Panc1 (cell line): ENCODE results near the gene OR6F1. TPM values are rescaled to one million over a fixed set of nuclear protein-coding genes. Genes with fewer than 3 reads are reported as not detected.
"Not testable (repeated sequence)": the region's sequence is repeated elsewhere in the genome, so short reads cannot be mapped to it uniquely, and the experiment has no call there.

Experiments used
- ATAC-seq: fragments of 200-7000 bp; cut with Tn5 transposase; 2 replicates; pipeline ENCODE4 v1.9.1; 2020; ENCODE audit warnings: mild to moderate bottlenecking, moderate library complexity
- BruUV-seq: library from RNA; stranded (reverse); fragments of 400-500 nt; replicated peaks from 2 replicates; lab custom pipeline; 2021; lab: Mats Ljungman, UMichigan
- CTCF ChIA-PET: fragments of 300-600 bp; sonication (Branson Sonifier 250); formaldehyde crosslinking; loops from one replicate; lab custom pipeline; 2022; ENCODE audit warnings: antibody characterized with exemption; lab: Charles Lee
- POLR2A ChIA-PET: fragments of 300-600 bp; sonication (Branson Sonifier 250); formaldehyde crosslinking; loops from one replicate; lab custom pipeline; 2022; ENCODE audit warnings: antibody characterized with exemption; lab: Charles Lee
- DNase-seq: peaks from one replicate; pipeline ENCODE4 v3.0.0-alpha.2; 2010; ENCODE audit warnings: low read depth, low spot score
- H3K27ac ChIP-seq: 2 replicates; pipeline ENCODE4 v1.5.1; 2011; ENCODE audit warnings: mild to moderate bottlenecking, low read length, inconsistent platforms
- H3K27me3 ChIP-seq: fragments of 200-500 bp; sonication (Bioruptor generic); 2 replicates; pipeline ENCODE4 v1.6.0; 2014; ENCODE audit warnings: low read length, inconsistent platforms; ENCODE audit not compliant: control insufficient read depth, insufficient read depth
- H3K36me3 ChIP-seq: fragments of 200-500 bp; sonication (Bioruptor generic); 2 replicates; pipeline ENCODE4 v1.5.1; 2014; ENCODE audit warnings: inconsistent platforms, mild to moderate bottlenecking, low read length, moderate library complexity; ENCODE audit not compliant: control insufficient read depth, insufficient read depth
- H3K4me1 ChIP-seq: 2 replicates; pipeline ENCODE4 v1.5.1; 2011; ENCODE audit warnings: inconsistent platforms, mild to moderate bottlenecking, low read length, moderate library complexity; ENCODE audit not compliant: control insufficient read depth, insufficient read depth
- H3K4me3 ChIP-seq, 2 experiments: 2 replicates each; pipeline ENCODE4 v1.5.1; 2011 to 2012; ENCODE audit warnings: low read depth in 2 of 2, low read length in 2 of 2, mild to moderate bottlenecking in 2 of 2, inconsistent platforms in 1 of 2, moderate library complexity in 1 of 2
- H3K9me3 ChIP-seq: fragments of 200-500 bp; sonication (Bioruptor generic); 2 replicates; pipeline ENCODE4 v1.5.1; 2014; ENCODE audit warnings: low read depth, mild to moderate bottlenecking, inconsistent platforms, low read length, moderate library complexity; ENCODE audit not compliant: control insufficient read depth, insufficient read depth
- POLR2AphosphoS5 ChIP-seq: IDR thresholded peaks from 2 replicates; pipeline ENCODE4 v1.6.1; 2012; ENCODE audit warnings: mild to moderate bottlenecking, low read depth, low read length, moderate library complexity
- SIN3A ChIP-seq: IDR thresholded peaks from 2 replicates; pipeline ENCODE4 v1.6.1; 2012; ENCODE audit warnings: low read depth, mild to moderate bottlenecking, low read length, moderate library complexity, borderline replicate concordance; ENCODE audit not compliant: insufficient read depth
- TCF7L2 ChIP-seq: IDR thresholded peaks from 2 replicates; pipeline ENCODE4 v1.6.1; 2011; ENCODE audit warnings: mild to moderate bottlenecking, low read depth, low read length, inconsistent platforms
- in situ Hi-C: cut with HindIII; loops from 2 replicates; pipeline ENCODE4 v1.10.0; 2016; ENCODE audit warnings: low sequenced_read_pairs, low pct_unique_long_range_greater_than_20kb
- intact Hi-C: fragments of 100-400 bp; cut with micrococcal nuclease; formaldehyde crosslinking; loops from one replicate; pipeline ENCODE4 v1.10.0; 2022; ENCODE audit not compliant: unreplicated experiment
- total RNA-seq: library from RNA; stranded (reverse); gene quantifications from one replicate; pipeline ENCODE4 v1.2.1, GENCODE V29; 2021; ENCODE audit not compliant: unreplicated experiment
- TF ChIP-seq, protein P1 (sequence below): fragments of 450-650 bp; IDR thresholded peaks from 2 replicates; pipeline ENCODE4 v1.5.1; 2017; ENCODE audit warnings: mild to moderate bottlenecking
- TF ChIP-seq, protein P2 (sequence below), 2 experiments: IDR thresholded peaks; 2 replicates each; pipeline ENCODE4 v1.6.1; 2011 to 2012; ENCODE audit warnings: low read depth in 2 of 2, control low read depth in 1 of 2, low read length in 1 of 2, mild to moderate bottlenecking in 1 of 2, moderate library complexity in 1 of 2; ENCODE audit not compliant: insufficient read depth in 1 of 2

The OR6F1 gene
- total RNA-seq, 1 experiment from 2014 or later = not detected

- POLR2A ChIA-PET = no interaction called here
- no TSS peak for BruUV-seq
- ATAC-seq = no peak
- no peak overlapping the region for H3K4me3 ChIP-seq
- intact Hi-C loops (no loop called here), in situ Hi-C loops (no loop called here)
- peaks cover 8% of the 10 kb centered on the region; the same call in 1 of the 2 replicates for H3K9me3 ChIP-seq
- CTCF ChIA-PET = no interaction called here
- no peaks in the 10 kb centered on the region for H3K36me3 ChIP-seq
- H3K27ac ChIP-seq = no peak overlapping the region
- no peak for DNase-seq
- no peaks in the 10 kb centered on the region for H3K27me3 ChIP-seq
- TF ChIP-seq SIN3A (no peak), POLR2AphosphoS5 (no peak), TCF7L2 (no peak)
- TF ChIP-seq, protein P1, sequence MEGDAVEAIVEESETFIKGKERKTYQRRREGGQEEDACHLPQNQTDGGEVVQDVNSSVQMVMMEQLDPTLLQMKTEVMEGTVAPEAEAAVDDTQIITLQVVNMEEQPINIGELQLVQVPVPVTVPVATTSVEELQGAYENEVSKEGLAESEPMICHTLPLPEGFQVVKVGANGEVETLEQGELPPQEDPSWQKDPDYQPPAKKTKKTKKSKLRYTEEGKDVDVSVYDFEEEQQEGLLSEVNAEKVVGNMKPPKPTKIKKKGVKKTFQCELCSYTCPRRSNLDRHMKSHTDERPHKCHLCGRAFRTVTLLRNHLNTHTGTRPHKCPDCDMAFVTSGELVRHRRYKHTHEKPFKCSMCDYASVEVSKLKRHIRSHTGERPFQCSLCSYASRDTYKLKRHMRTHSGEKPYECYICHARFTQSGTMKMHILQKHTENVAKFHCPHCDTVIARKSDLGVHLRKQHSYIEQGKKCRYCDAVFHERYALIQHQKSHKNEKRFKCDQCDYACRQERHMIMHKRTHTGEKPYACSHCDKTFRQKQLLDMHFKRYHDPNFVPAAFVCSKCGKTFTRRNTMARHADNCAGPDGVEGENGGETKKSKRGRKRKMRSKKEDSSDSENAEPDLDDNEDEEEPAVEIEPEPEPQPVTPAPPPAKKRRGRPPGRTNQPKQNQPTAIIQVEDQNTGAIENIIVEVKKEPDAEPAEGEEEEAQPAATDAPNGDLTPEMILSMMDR = no peak
- TF ChIP-seq, protein P2, sequence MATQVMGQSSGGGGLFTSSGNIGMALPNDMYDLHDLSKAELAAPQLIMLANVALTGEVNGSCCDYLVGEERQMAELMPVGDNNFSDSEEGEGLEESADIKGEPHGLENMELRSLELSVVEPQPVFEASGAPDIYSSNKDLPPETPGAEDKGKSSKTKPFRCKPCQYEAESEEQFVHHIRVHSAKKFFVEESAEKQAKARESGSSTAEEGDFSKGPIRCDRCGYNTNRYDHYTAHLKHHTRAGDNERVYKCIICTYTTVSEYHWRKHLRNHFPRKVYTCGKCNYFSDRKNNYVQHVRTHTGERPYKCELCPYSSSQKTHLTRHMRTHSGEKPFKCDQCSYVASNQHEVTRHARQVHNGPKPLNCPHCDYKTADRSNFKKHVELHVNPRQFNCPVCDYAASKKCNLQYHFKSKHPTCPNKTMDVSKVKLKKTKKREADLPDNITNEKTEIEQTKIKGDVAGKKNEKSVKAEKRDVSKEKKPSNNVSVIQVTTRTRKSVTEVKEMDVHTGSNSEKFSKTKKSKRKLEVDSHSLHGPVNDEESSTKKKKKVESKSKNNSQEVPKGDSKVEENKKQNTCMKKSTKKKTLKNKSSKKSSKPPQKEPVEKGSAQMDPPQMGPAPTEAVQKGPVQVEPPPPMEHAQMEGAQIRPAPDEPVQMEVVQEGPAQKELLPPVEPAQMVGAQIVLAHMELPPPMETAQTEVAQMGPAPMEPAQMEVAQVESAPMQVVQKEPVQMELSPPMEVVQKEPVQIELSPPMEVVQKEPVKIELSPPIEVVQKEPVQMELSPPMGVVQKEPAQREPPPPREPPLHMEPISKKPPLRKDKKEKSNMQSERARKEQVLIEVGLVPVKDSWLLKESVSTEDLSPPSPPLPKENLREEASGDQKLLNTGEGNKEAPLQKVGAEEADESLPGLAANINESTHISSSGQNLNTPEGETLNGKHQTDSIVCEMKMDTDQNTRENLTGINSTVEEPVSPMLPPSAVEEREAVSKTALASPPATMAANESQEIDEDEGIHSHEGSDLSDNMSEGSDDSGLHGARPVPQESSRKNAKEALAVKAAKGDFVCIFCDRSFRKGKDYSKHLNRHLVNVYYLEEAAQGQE (IDR thresholded peaks at IDR 0.05; ENCODE audit: insufficient read depth in 1 of 2, low read depth in 2 of 2, low read length in 1 of 2) = no peak
- no peaks in the 10 kb centered on the region for H3K4me1 ChIP-seq
Measured at GRCh38 chr1:247747616-247748015, 31.2 kb upstream of the OR6F1 start.

- no peak for DNase-seq
- Histone ChIP-seq H3K36me3 (no peaks in the 10 kb centered on the region), H3K4me1 (no peaks in the 10 kb centered on the region), H3K27ac (no peak overlapping the region), H3K4me3 (no peak overlapping the region), H3K9me3 (peaks cover 8% of the 10 kb centered on the region; the same call in 1 of the 2 replicates), H3K27me3 (no peaks in the 10 kb centered on the region)
- intact Hi-C loops = no loop called here
- no peak for ATAC-seq
- TF ChIP-seq POLR2AphosphoS5 = no peak
- no peak for TF ChIP-seq SIN3A
- TF ChIP-seq, protein P1 = no peak
- no peak for TF ChIP-seq TCF7L2
- TF ChIP-seq, protein P2 (IDR thresholded peaks at IDR 0.05; ENCODE audit: insufficient read depth in 1 of 2, low read depth in 2 of 2, low read length in 1 of 2) = no peak
- BruUV-seq = no TSS peak
- in situ Hi-C loops = no loop called here
- ChIA-PET POLR2A (no interaction called here), CTCF (no interaction called here)
Measured at GRCh38 chr1:247746391-247746935, 30.0 kb upstream of the OR6F1 start.

- DNase-seq, in situ Hi-C loops, POLR2A ChIA-PET, H3K27ac ChIP-seq, ATAC-seq, H3K9me3 ChIP-seq, intact Hi-C loops, H3K4me3 ChIP-seq, H3K36me3 ChIP-seq, CTCF ChIA-PET, H3K4me1 ChIP-seq, H3K27me3 ChIP-seq, BruUV-seq: not testable (repeated sequence)
Measured at GRCh38 chr1:247742215-247742760, 25.8 kb upstream of the OR6F1 start.
